Subcutaneous adipose tissue (tissue), 4 donors: ENCODE data around the gene SHC1. TPM values are rescaled to one million over a fixed set of nuclear protein-coding genes. Genes with fewer than 3 reads are reported as not detected.

Source experiments
- CTCF ChIP-seq: fragments of 450-650 bp; IDR thresholded peaks from one replicate; pipeline ENCODE4 v1.5.1; 2016; ENCODE audit warnings: low read depth, mild to moderate bottlenecking, control low read depth, antibody characterized with exemption, moderate library complexity
- total RNA-seq, 4 donors: library from RNA; depleted of rRNA; stranded (reverse); fragments of >200 nt; gene quantifications; one replicate each; pipeline ENCODE4 v1.1.0, GENCODE V29; 2016

Gene SHC1
- total RNA-seq, 4 donors from 2014 or later = 87.1 to 171 (median 102) TPM

GRCh38 chr1:154998201-154998780, 27.7 kb upstream of the SHC1 start:
- TF ChIP-seq CTCF = no peak

- no peak for TF ChIP-seq CTCF
Measured at GRCh38 chr1:154996966-154997701, 26.6 kb upstream of the SHC1 start.

- TF ChIP-seq CTCF = no peak
Measured at GRCh38 chr1:154994591-154994990, 24.0 kb upstream of the SHC1 start.

GRCh38 chr1:154994269-154994587, 23.7 kb upstream of the SHC1 start:
- no peak for TF ChIP-seq CTCF

- TF ChIP-seq CTCF = no peak
Measured at GRCh38 chr1:154993572-154994268, 23.2 kb upstream of the SHC1 start, which contains the start of gene LENEP. TSS of gene LENEP (plus strand) at chr1:154993586. CDS start at chr1:154993608, 22 bp downstream.

- TF ChIP-seq CTCF = no peak
Measured at GRCh38 chr1:154992721-154993571, 22.4 kb upstream of the SHC1 start.
